Endothelial cell (in vitro differentiated cells): ENCODE data around the gene RAB31. TPM values are rescaled to one million over a fixed set of nuclear protein-coding genes. Genes with fewer than 3 reads are reported as not detected.

Experiments used
- DNase-seq: peaks from one replicate; pipeline ENCODE4 v3.0.0; 2021; ENCODE audit warnings: low spot score
- H3K27ac Mint-ChIP-seq: one replicate; pipeline ENCODE4 v1.8.0; 2021; ENCODE audit warnings: mixed read lengths, inconsistent platforms; ENCODE audit not compliant: unreplicated experiment
- H3K27me3 Mint-ChIP-seq: one replicate; pipeline ENCODE4 v1.8.0; 2021; ENCODE audit warnings: mild to moderate bottlenecking, moderate library complexity, mixed read lengths, inconsistent platforms; ENCODE audit not compliant: unreplicated experiment
- H3K36me3 Mint-ChIP-seq: one replicate; pipeline ENCODE4 v1.8.0; 2021; ENCODE audit warnings: mild to moderate bottlenecking, low read depth, mixed read lengths, inconsistent platforms; ENCODE audit not compliant: unreplicated experiment
- H3K4me1 Mint-ChIP-seq: one replicate; pipeline ENCODE4 v1.8.0; 2021; ENCODE audit warnings: mild to moderate bottlenecking, mixed read lengths, inconsistent platforms; ENCODE audit not compliant: unreplicated experiment
- H3K4me3 Mint-ChIP-seq: one replicate; pipeline ENCODE4 v1.8.0; 2021; ENCODE audit warnings: mild to moderate bottlenecking, mixed read lengths, inconsistent platforms; ENCODE audit not compliant: unreplicated experiment
- H3K9me3 Mint-ChIP-seq: one replicate; pipeline ENCODE4 v1.8.0; 2021; ENCODE audit warnings: mixed read lengths, inconsistent platforms; ENCODE audit not compliant: unreplicated experiment
- CTCF ChIP-seq: fragments of 200-600 bp; sonication (generic); IDR thresholded peaks from one replicate; pipeline ENCODE4 v1.5.0; 2021; ENCODE audit warnings: antibody characterized with exemption; ENCODE audit not compliant: unreplicated experiment
- total RNA-seq: library from RNA; stranded (reverse); fragmentation: NEBNext Ultra II Directional; extraction: Animal tissue kit (Norgen Biotek cat#: 25700); gene quantifications from one replicate; pipeline ENCODE4 v1.2.1, GENCODE V29; 2021; ENCODE audit not compliant: unreplicated experiment

The RAB31 gene
- total RNA-seq, 1 donor from 2014 or later, result 88.8 TPM

- no peak for DNase-seq
- Mint-ChIP-seq H3K4me1 (peaks cover 39% of the 10 kb centered on the region), H3K4me3 (peak overlapping the region; percentile 10), H3K9me3 (no peaks in the 10 kb centered on the region), H3K27ac (peak overlapping the region; percentile 15), H3K27me3 (peaks cover 2% of the 10 kb centered on the region), H3K36me3 (peaks cover 16% of the 10 kb centered on the region)
- no peak for TF ChIP-seq CTCF
Observed at GRCh38 chr18:9716780-9717563, 8.9 kb downstream of the RAB31 start.

GRCh38 chr18:9719421-9719981 lies 11.4 kb downstream of the RAB31 start:
- Mint-ChIP-seq H3K4me3 (no peak overlapping the region), H3K9me3 (no peaks in the 10 kb centered on the region), H3K27ac (no peak overlapping the region), H3K27me3 (peaks cover 1% of the 10 kb centered on the region), H3K4me1 (peaks cover 25% of the 10 kb centered on the region), H3K36me3 (peaks cover 17% of the 10 kb centered on the region)
- TF ChIP-seq CTCF, result no peak
- no peak for DNase-seq

GRCh38 chr18:9720327-9720726 lies 12.2 kb downstream of the RAB31 start:
- Mint-ChIP-seq H3K27ac (peak overlapping the region; percentile 25), H3K27me3 (peaks cover 1% of the 10 kb centered on the region), H3K4me3 (no peak overlapping the region), H3K4me1 (peaks cover 23% of the 10 kb centered on the region), H3K9me3 (no peaks in the 10 kb centered on the region), H3K36me3 (peaks cover 17% of the 10 kb centered on the region)
- no peak for DNase-seq
- no peak for TF ChIP-seq CTCF

- DNase-seq, result no peak
- Mint-ChIP-seq H3K36me3 (peaks cover 17% of the 10 kb centered on the region), H3K4me3 (no peak overlapping the region), H3K4me1 (peaks cover 10% of the 10 kb centered on the region), H3K27me3 (peaks cover 1% of the 10 kb centered on the region), H3K9me3 (no peaks in the 10 kb centered on the region), H3K27ac (no peak overlapping the region)
- TF ChIP-seq CTCF, result no peak
Observed at GRCh38 chr18:9721893-9722550, 13.9 kb downstream of the RAB31 start.

GRCh38 chr18:9722691-9723090 lies 14.6 kb downstream of the RAB31 start:
- peaks cover 4% of the 10 kb centered on the region for H3K4me1 Mint-ChIP-seq
- H3K27ac Mint-ChIP-seq, result no peak overlapping the region
- no peaks in the 10 kb centered on the region for H3K9me3 Mint-ChIP-seq
- no peak for TF ChIP-seq CTCF
- no peak for DNase-seq
- H3K4me3 Mint-ChIP-seq, result no peak overlapping the region
- peaks cover 1% of the 10 kb centered on the region for H3K27me3 Mint-ChIP-seq
- H3K36me3 Mint-ChIP-seq, result peaks cover 14% of the 10 kb centered on the region
